ENCODE results near the gene MBNL1. TPM values are rescaled to one million over a fixed set of nuclear protein-coding genes. Genes with fewer than 3 reads are reported as not detected.

MBNL1 gene
- total and polyA plus RNA-seq, 2 of the 13 experiments (the other 11 are each of a cell fraction or from before 2014, with no cell fraction given), result 27.1 to 55.4 TPM

GRCh38 chr3:152404976-152405375 lies 136.2 kb downstream of the MBNL1 start:
- Histone ChIP-seq H3K79me2 (ENCODE audit: insufficient read depth, low read length) (peaks cover 35% of the 10 kb centered on the region), H3K27ac (ENCODE audit: extremely low read length, insufficient read depth, low read length) (no peak overlapping the region), H3K36me3 (replicated peaks in 1 of 2; ENCODE audit: control insufficient read depth in 1 of 2, insufficient read depth in 2 of 2, low read length in 2 of 2) (no peaks in the 10 kb centered on the region), H3K4me2 (ENCODE audit: low read depth, low read length) (no peak overlapping the region), H3K4me3 (replicated peaks in 1 of 3; ENCODE audit: insufficient read depth in 1 of 3, low read depth in 2 of 3, low read length in 3 of 3) (no peak overlapping the region), H3K9me3 (ENCODE audit: low read length) (no peaks in the 10 kb centered on the region), H3K27me3 (ENCODE audit: control insufficient read depth in 1 of 2, insufficient read depth in 2 of 2, low read length in 2 of 2) (no peaks in the 10 kb centered on the region), H4K20me1 (ENCODE audit: insufficient read depth, low read length) (no peaks in the 10 kb centered on the region), H3K4me1 (ENCODE audit: insufficient read depth, low read length) (peaks cover 29% of the 10 kb centered on the region), H3K9ac (ENCODE audit: insufficient read depth, low read depth, low read length) (no peak overlapping the region), H2AFZ (ENCODE audit: low read length) (no peak overlapping the region)
- intact Hi-C loops (cut with micrococcal nuclease; ENCODE audit: unreplicated experiment) (no loop called here), in situ Hi-C loops (cut with HindIII; ENCODE audit: extremely low pct_ligation_motif_present, low pct_unique_long_range_greater_than_20kb) (no loop called here)
- no peak for FAIRE-seq
- no peak for ATAC-seq
- WGBS (ENCODE audit: low lambda C conversion rate), result 100% methylated on average over 1 of the region's 1 CpG
- no TSS peak for BruUV-seq (replicated peaks)
- CTCF ChIA-PET (ENCODE audit: low intra/inter-chr PET ratio, low total read pairs), result no interaction called here
- POLR2A ChIA-PET, result no interaction called here
- TF ChIP-seq ZNF781 (CRISPR knock-in tag; IDR thresholded peaks at IDR 0.05; ENCODE audit: borderline replicate concordance, not compliant biosample characterization) (no peak), KDM5B (CRISPR knock-in tag; IDR thresholded peaks at IDR 0.05; ENCODE audit: borderline replicate concordance) (no peak), SOX13 (IDR thresholded peaks at IDR 0.05) (no peak), SOX13 (CRISPR knock-in tag; conservative IDR thresholded peaks at IDR 0.05 in 1 of 2, IDR thresholded peaks at IDR 0.05 in 1 of 2) (no peak), ZNF691 (CRISPR knock-in tag; IDR thresholded peaks at IDR 0.05; ENCODE audit: borderline replicate concordance, low read depth) (no peak), BORCS8-MEF2B (CRISPR knock-in tag; IDR thresholded peaks at IDR 0.05) (no peak)
- no peak for DNase-seq (ENCODE audit: low spot score)

GRCh38 chr3:152405915-152406802 lies 137.4 kb downstream of the MBNL1 start:
- Histone ChIP-seq H2AFZ (ENCODE audit: low read length) (no peak overlapping the region), H3K9me3 (ENCODE audit: low read length) (no peaks in the 10 kb centered on the region), H4K20me1 (ENCODE audit: insufficient read depth, low read length) (no peaks in the 10 kb centered on the region; the same call in 1 of the 2 replicates), H3K36me3 (replicated peaks in 1 of 2; ENCODE audit: control insufficient read depth in 1 of 2, insufficient read depth in 2 of 2, low read length in 2 of 2) (no peaks in the 10 kb centered on the region), H3K79me2 (ENCODE audit: insufficient read depth, low read length) (peaks cover 39% of the 10 kb centered on the region), H3K4me3 (replicated peaks in 1 of 3; ENCODE audit: insufficient read depth in 1 of 3, low read depth in 2 of 3, low read length in 3 of 3) (no peak overlapping the region), H3K9ac (ENCODE audit: insufficient read depth, low read depth, low read length) (no peak overlapping the region), H3K4me1 (ENCODE audit: insufficient read depth, low read length) (peaks cover 29% of the 10 kb centered on the region), H3K27ac (ENCODE audit: extremely low read length, insufficient read depth, low read length) (no peak overlapping the region), H3K4me2 (ENCODE audit: low read depth, low read length) (no peak overlapping the region), H3K27me3 (ENCODE audit: control insufficient read depth in 1 of 2, insufficient read depth in 2 of 2, low read length in 2 of 2) (no peaks in the 10 kb centered on the region)
- in situ Hi-C loops (cut with HindIII; ENCODE audit: extremely low pct_ligation_motif_present, low pct_unique_long_range_greater_than_20kb) (no loop called here), intact Hi-C loops (cut with micrococcal nuclease; ENCODE audit: unreplicated experiment) (no loop called here)
- no peak for FAIRE-seq
- no peak for DNase-seq (ENCODE audit: low spot score)
- no TSS peak for BruUV-seq (replicated peaks)
- 98% methylated on average over 3 of the region's 3 CpGs for WGBS (ENCODE audit: low lambda C conversion rate)
- ChIA-PET POLR2A (no interaction called here), CTCF (ENCODE audit: low intra/inter-chr PET ratio, low total read pairs) (no interaction called here)
- no peak for ATAC-seq
- TF ChIP-seq CENPBD1 (CRISPR knock-in tag; IDR thresholded peaks at IDR 0.05; ENCODE audit: borderline replicate concordance, low read depth) (no peak), U2AF2 (IDR thresholded peaks at IDR 0.05; ENCODE audit: low read depth, low read length) (no peak), HMGXB4 (CRISPR knock-in tag; IDR thresholded peaks at IDR 0.05; ENCODE audit: borderline replicate concordance in 1 of 2, low read depth in 1 of 2) (no peak), NPAS2 (CRISPR knock-in tag; IDR thresholded peaks at IDR 0.05; ENCODE audit: borderline replicate concordance) (no peak), MEF2D (CRISPR knock-in tag; IDR thresholded peaks at IDR 0.05) (no peak), ZNF547 (CRISPR knock-in tag; IDR thresholded peaks at IDR 0.05) (no peak), ZSCAN9 (CRISPR knock-in tag; IDR thresholded peaks at IDR 0.05; ENCODE audit: borderline replicate concordance) (no peak)
